Uterus (tissue), 4 donors: ENCODE measurements around the gene DNASE1. TPM values are rescaled to one million over a fixed set of nuclear protein-coding genes. Genes with fewer than 3 reads are reported as not detected.

ENCODE experiments used
- DNase-seq, 2 donors: peaks; one replicate each; pipeline ENCODE4 v3.0.0-alpha.2; 2019 to 2020
- H3K27ac ChIP-seq, 2 donors: fragments of 200-600 bp; sonication (generic); 1 replicate in 1 of 2; 2 replicates in 1 of 2; pipeline ENCODE4 v1.5.1; 2016 to 2018
- H3K27me3 ChIP-seq, 2 donors: fragments of 200-600 bp; sonication (generic); one replicate each; pipeline ENCODE4 v1.5.1; 2018 to 2019; ENCODE audit warnings: control low read depth in 1 of 2
- H3K36me3 ChIP-seq, 2 donors: fragments of 200-600 bp; sonication (generic); one replicate each; pipeline ENCODE4 v1.5.1; 2019; ENCODE audit warnings: control low read depth in 1 of 2
- H3K4me1 ChIP-seq, 2 donors: fragments of 200-600 bp; sonication (generic); one replicate each; pipeline ENCODE4 v1.5.1; 2018 to 2019; ENCODE audit warnings: control low read depth in 1 of 2
- H3K4me3 ChIP-seq, 2 donors: fragments of 200-600 bp; sonication (generic); 1 replicate in 1 of 2; 2 replicates in 1 of 2; pipeline ENCODE4 v1.5.1; 2018 to 2019; ENCODE audit warnings: mild to moderate bottlenecking in 1 of 2
- H3K9me3 ChIP-seq, 2 donors: fragments of 200-600 bp; sonication (generic); one replicate each; pipeline ENCODE4 v1.5.1; 2019; ENCODE audit warnings: control low read depth in 1 of 2
- POLR2A ChIP-seq, 2 donors: fragments of 450-650 bp; IDR thresholded peaks; one replicate each; pipeline ENCODE4 v1.6.1; 2016; ENCODE audit warnings: antibody characterized with exemption in 2 of 2, mild to moderate bottlenecking in 1 of 2, moderate library complexity in 1 of 2
- intact Hi-C: fragments of 100-400 bp; cut with DNase I; formaldehyde crosslinking; loops from one replicate; pipeline ENCODE4 v1.15.1; 2023; ENCODE audit warnings: low total_unique reads
- total RNA-seq, 4 donors: library from RNA; depleted of rRNA in 3 of 4; stranded (reverse); fragments of >200 nt in 3 of 4; gene quantifications; one replicate each; pipeline versions ENCODE4 v1.1.0 to v1.2.4, GENCODE V29; 2014 to 2023
- TF ChIP-seq, protein P1 (sequence below), 4 experiments: fragments of 200-600 bp in 2 of 4; fragments of 450-650 bp in 2 of 4; sonication (generic) in 2 of 4; IDR thresholded peaks; one replicate each; pipeline ENCODE4 v1.5.1; 2016 to 2019; ENCODE audit warnings: antibody characterized with exemption in 4 of 4, mild to moderate bottlenecking in 2 of 4, moderate library complexity in 1 of 4
- donor health status: DM: yes; HTN: yes; CAD: no.

Gene DNASE1
- total RNA-seq, 4 donors from 2014 or later = 3.2 to 34.3 (median 13.8) TPM

- no peaks in the 10 kb centered on the region for H3K36me3 ChIP-seq
- DNase-seq = no peak
- H3K9me3 ChIP-seq = no peaks in the 10 kb centered on the region
- H3K27me3 ChIP-seq = no peaks in the 10 kb centered on the region
- H3K4me1 ChIP-seq = no peaks in the 10 kb centered on the region
- H3K4me3 ChIP-seq = no peak overlapping the region
- intact Hi-C loops = loop anchor here (10.0 kb wide), 1 partner anchor 178 kb away; no protein-coding TSS in a partner anchor
- no peak overlapping the region for H3K27ac ChIP-seq
- TF ChIP-seq POLR2A (IDR thresholded peaks at IDR 0.05) = no peak
Observed at GRCh38 chr16:3696425-3697218, 42.1 kb downstream of the DNASE1 start.

DNA sequence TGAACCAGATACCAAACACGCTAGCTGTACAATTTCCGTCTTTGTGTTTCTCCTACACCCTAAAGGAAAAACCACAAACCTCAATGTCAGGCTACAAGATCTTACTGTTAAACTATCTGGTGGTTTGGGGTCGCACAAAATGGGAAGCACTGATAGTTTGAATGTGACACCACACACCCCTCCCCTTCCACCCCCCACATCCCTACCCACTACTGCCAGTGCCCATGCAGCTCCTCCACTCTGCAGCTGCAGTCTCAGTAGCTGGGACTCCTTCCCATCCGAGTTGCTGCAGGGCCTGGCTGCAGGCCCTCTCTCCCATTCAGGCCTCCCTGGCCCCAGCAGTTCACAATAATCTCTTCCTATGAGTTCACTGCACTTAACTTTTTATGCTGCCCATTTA lies 44.5 kb downstream of the DNASE1 start:
- H3K27ac ChIP-seq = no peak overlapping the region
- TF ChIP-seq, protein P1, sequence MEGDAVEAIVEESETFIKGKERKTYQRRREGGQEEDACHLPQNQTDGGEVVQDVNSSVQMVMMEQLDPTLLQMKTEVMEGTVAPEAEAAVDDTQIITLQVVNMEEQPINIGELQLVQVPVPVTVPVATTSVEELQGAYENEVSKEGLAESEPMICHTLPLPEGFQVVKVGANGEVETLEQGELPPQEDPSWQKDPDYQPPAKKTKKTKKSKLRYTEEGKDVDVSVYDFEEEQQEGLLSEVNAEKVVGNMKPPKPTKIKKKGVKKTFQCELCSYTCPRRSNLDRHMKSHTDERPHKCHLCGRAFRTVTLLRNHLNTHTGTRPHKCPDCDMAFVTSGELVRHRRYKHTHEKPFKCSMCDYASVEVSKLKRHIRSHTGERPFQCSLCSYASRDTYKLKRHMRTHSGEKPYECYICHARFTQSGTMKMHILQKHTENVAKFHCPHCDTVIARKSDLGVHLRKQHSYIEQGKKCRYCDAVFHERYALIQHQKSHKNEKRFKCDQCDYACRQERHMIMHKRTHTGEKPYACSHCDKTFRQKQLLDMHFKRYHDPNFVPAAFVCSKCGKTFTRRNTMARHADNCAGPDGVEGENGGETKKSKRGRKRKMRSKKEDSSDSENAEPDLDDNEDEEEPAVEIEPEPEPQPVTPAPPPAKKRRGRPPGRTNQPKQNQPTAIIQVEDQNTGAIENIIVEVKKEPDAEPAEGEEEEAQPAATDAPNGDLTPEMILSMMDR (IDR thresholded peaks at IDR 0.05) = no peak
- TF ChIP-seq POLR2A (IDR thresholded peaks at IDR 0.05) = no peak
- no peak for DNase-seq
- no peak overlapping the region for H3K4me3 ChIP-seq
- no peaks in the 10 kb centered on the region for H3K4me1 ChIP-seq
- no peaks in the 10 kb centered on the region for H3K9me3 ChIP-seq
- intact Hi-C loops = loop anchor here (10.0 kb wide), 1 partner anchor 176 kb away; no protein-coding TSS in a partner anchor
- H3K27me3 ChIP-seq = no peaks in the 10 kb centered on the region
- H3K36me3 ChIP-seq = no peaks in the 10 kb centered on the region

GRCh38 chr16:3701531-3701930 lies 47.0 kb downstream of the DNASE1 start:
- TF ChIP-seq, protein P1 (IDR thresholded peaks at IDR 0.05) = no peak
- no peak for TF ChIP-seq POLR2A (IDR thresholded peaks at IDR 0.05)
- H3K36me3 ChIP-seq = no peaks in the 10 kb centered on the region
- H3K27ac ChIP-seq = no peak overlapping the region
- H3K4me3 ChIP-seq = no peak overlapping the region
- H3K27me3 ChIP-seq = no peaks in the 10 kb centered on the region
- intact Hi-C loops = no loop called here
- H3K9me3 ChIP-seq = no peaks in the 10 kb centered on the region
- no peak for DNase-seq
- H3K4me1 ChIP-seq = no peaks in the 10 kb centered on the region

- Histone ChIP-seq H3K9me3 (no peaks in the 10 kb centered on the region), H3K4me3 (no peak overlapping the region), H3K36me3 (no peaks in the 10 kb centered on the region), H3K4me1 (no peaks in the 10 kb centered on the region), H3K27me3 (no peaks in the 10 kb centered on the region), H3K27ac (no peak overlapping the region)
- intact Hi-C loops = no loop called here
- DNase-seq = no peak
- TF ChIP-seq, protein P1 (IDR thresholded peaks at IDR 0.05) = no peak
- no peak for TF ChIP-seq POLR2A (IDR thresholded peaks at IDR 0.05)
Observed at GRCh38 chr16:3702082-3702481, 47.6 kb downstream of the DNASE1 start.

GRCh38 chr16:3706253-3707012 lies 51.9 kb downstream of the DNASE1 start:
- TF ChIP-seq, protein P1 (IDR thresholded peaks at IDR 0.05) = no peak
- no peak for TF ChIP-seq POLR2A (IDR thresholded peaks at IDR 0.05)
- no peak for DNase-seq
- Histone ChIP-seq H3K4me1 (no peaks in the 10 kb centered on the region), H3K36me3 (no peaks in the 10 kb centered on the region), H3K9me3 (no peaks in the 10 kb centered on the region), H3K4me3 (no peak overlapping the region), H3K27ac (no peak overlapping the region), H3K27me3 (no peaks in the 10 kb centered on the region)
- intact Hi-C loops = no loop called here

Other genes with a start within 250 kb of the DNASE1 start
- 1 to 10 TPM; 1.3 to 5.2 (median 2.7) TPM for gene ZNF597, start 211.2 kb upstream of the DNASE1 start, total RNA-seq
- 10 to 100 TPM; 17.4 to 45.1 (median 27.9) TPM for gene NAA60, start 211.0 kb upstream of the DNASE1 start, total RNA-seq
- gene C16orf90, start 159.2 kb upstream of the DNASE1 start, total RNA-seq = not detected
- 10 to 100 TPM; 33.9 to 55.0 (median 43.1) TPM for gene CLUAP1, start 153.7 kb upstream of the DNASE1 start, total RNA-seq
- gene NLRC3, start 77.3 kb upstream of the DNASE1 start, total RNA-seq = 1 to 10 TPM in 1 of 4 donors, under 1 TPM in 3; under 0.01 to 1.5 (median 0.68) TPM
- gene SLX4, start 43.1 kb upstream of the DNASE1 start, total RNA-seq = 1 to 10 TPM; 1.2 to 6.2 (median 4.8) TPM
- gene TRAP1, start 62.8 kb downstream of the DNASE1 start, total RNA-seq = 100 to 1,000 TPM in 2 of 4 donors, 10 to 100 TPM in 2; 54.8 to 119 (median 84.8) TPM
- 100 to 1,000 TPM in 1 of 4 donors, 10 to 100 TPM in 3; 58.5 to 146 (median 65.6) TPM for gene CREBBP, start 226.0 kb downstream of the DNASE1 start, total RNA-seq